Measurements from ENCODE around the gene PLEKHA5. TPM values are rescaled to one million over a fixed set of nuclear protein-coding genes. Genes with fewer than 3 reads are reported as not detected.

PLEKHA5 gene
- total RNA-seq, 1 experiment from 2014 or later, result 14.0 TPM

DNA sequence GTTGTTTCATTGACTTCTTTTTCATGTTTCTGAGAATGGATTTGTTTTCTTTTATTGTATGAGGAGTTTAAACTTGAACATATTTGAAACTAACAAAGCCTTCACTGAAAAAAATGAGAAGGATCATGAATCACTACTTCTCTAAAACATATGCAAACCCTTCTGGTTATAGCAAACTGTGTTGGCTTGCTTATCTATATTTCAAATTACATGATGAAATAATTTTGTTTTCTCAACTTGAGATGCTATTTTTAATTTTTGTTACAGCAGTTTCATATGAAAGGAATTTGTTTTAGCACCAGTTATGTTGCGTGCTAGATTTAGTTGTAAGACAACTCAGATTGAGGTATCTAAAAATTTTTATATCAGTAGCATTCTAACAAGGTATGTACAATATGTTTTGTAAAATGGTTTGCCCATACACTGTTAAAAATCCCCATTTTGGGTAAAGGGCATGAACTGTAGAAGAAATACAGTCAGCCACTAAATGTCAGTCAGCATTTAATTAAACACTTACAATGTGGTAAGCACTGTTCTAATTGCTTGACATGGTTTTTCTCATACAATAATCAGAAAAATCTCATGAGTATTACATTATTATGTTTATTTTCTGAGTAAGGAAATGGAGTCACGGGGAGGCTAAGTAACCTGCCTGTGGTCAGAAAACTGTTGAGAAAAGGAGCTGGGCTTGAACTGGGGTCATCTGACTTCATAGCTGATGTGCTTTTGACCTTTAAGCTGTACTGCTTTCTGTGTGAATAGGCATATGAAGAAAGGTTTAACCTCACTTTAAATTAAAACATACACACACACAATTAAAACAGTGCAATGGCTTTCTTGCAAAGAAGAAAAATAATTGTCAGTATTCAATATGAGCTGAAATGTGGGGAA, 105.7 kb downstream of the PLEKHA5 start:
- Histone ChIP-seq H3K27me3 (replicated peaks; ENCODE audit: insufficient read depth, low read depth, low read length, poor library complexity) (no peaks in the 10 kb centered on the region), H3K9me3 (ENCODE audit: low read depth, low read length, poor library complexity, severe bottlenecking) (no peaks in the 10 kb centered on the region), H3K4me1 (ENCODE audit: insufficient read depth, low read length, poor library complexity, severe bottlenecking) (peaks cover 31% of the 10 kb centered on the region), H3K4me3 (ENCODE audit: low read depth, low read length, poor library complexity, severe bottlenecking) (no peak overlapping the region), H3K27ac (ENCODE audit: low read depth, low read length, poor library complexity, severe bottlenecking) (no peak overlapping the region), H3K36me3 (ENCODE audit: insufficient read depth, low read length, poor library complexity, severe bottlenecking) (no peaks in the 10 kb centered on the region)
- ChIA-PET POLR2A (ENCODE audit: low non-redundant PET) (no interaction called here), CTCF (no interaction called here)
- no peak for DNase-seq (ENCODE audit: low spot score)
- no TSS peak for BruUV-seq (replicated peaks)
- intact Hi-C loops (cut with micrococcal nuclease; ENCODE audit: unreplicated experiment), result no loop called here
- TF ChIP-seq, protein P1, sequence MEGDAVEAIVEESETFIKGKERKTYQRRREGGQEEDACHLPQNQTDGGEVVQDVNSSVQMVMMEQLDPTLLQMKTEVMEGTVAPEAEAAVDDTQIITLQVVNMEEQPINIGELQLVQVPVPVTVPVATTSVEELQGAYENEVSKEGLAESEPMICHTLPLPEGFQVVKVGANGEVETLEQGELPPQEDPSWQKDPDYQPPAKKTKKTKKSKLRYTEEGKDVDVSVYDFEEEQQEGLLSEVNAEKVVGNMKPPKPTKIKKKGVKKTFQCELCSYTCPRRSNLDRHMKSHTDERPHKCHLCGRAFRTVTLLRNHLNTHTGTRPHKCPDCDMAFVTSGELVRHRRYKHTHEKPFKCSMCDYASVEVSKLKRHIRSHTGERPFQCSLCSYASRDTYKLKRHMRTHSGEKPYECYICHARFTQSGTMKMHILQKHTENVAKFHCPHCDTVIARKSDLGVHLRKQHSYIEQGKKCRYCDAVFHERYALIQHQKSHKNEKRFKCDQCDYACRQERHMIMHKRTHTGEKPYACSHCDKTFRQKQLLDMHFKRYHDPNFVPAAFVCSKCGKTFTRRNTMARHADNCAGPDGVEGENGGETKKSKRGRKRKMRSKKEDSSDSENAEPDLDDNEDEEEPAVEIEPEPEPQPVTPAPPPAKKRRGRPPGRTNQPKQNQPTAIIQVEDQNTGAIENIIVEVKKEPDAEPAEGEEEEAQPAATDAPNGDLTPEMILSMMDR (conservative IDR thresholded peaks at IDR 0.05; ENCODE audit: low read depth, low read length), result no peak
- no peak for TF ChIP-seq EZH2 (IDR thresholded peaks at IDR 0.05; ENCODE audit: borderline replicate concordance, low read depth, low read length, poor library complexity, severe bottlenecking)

DNA sequence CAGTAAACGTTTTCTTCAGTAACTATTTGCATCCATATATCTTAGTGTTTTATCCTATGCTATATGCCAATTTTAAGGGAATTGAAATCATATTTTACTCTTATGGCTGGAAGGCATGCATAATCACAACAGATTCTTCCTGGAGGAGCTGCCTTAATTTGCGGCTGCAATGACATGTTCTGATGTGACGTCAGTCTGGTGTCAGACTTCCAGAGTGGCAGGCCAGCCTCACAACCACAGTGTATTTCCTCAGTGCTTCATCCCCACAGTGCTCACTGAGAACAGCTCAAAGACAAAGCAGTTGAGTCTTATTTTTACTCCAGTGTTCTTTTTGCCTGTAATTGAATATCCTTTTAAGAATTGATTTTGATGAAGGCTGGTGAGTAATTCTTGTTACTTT, 107.1 kb downstream of the PLEKHA5 start:
- Histone ChIP-seq H3K27ac (ENCODE audit: low read depth, low read length, poor library complexity, severe bottlenecking) (no peak overlapping the region), H3K4me3 (ENCODE audit: low read depth, low read length, poor library complexity, severe bottlenecking) (no peak overlapping the region), H3K27me3 (replicated peaks; ENCODE audit: insufficient read depth, low read depth, low read length, poor library complexity) (no peaks in the 10 kb centered on the region), H3K36me3 (ENCODE audit: insufficient read depth, low read length, poor library complexity, severe bottlenecking) (no peaks in the 10 kb centered on the region), H3K9me3 (ENCODE audit: low read depth, low read length, poor library complexity, severe bottlenecking) (no peaks in the 10 kb centered on the region), H3K4me1 (ENCODE audit: insufficient read depth, low read length, poor library complexity, severe bottlenecking) (peaks cover 34% of the 10 kb centered on the region)
- peak; percentile 52 for DNase-seq (ENCODE audit: low spot score)
- intact Hi-C loops (cut with micrococcal nuclease; ENCODE audit: unreplicated experiment), result no loop called here
- POLR2A ChIA-PET (ENCODE audit: low non-redundant PET), result no interaction called here
- CTCF ChIA-PET, result no interaction called here
- no TSS peak for BruUV-seq (replicated peaks)
- no peak for TF ChIP-seq EZH2 (IDR thresholded peaks at IDR 0.05; ENCODE audit: borderline replicate concordance, low read depth, low read length, poor library complexity, severe bottlenecking)
- TF ChIP-seq, protein P1 (conservative IDR thresholded peaks at IDR 0.05; ENCODE audit: low read depth, low read length), result no peak

DNA sequence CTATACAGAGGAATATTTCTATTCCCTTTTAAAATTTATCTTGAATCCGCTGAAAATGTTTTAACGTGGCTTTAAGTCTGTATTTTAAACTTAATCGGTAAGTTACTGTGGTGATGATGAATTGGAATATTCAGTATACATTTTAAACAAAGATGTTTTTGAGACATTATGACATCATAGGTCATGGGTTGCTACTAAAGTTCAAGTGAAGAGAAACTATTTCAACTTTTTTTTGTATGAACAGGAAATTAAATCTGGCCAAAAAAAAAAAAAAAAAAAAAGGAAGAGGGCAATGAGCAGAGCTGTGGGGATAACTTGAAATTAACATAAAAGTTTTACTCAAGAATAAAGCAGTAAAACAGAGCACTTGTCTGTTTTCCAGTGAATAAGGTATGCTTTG, 109.0 kb downstream of the PLEKHA5 start:
- no peak overlapping the region for H3K27ac ChIP-seq (ENCODE audit: low read depth, low read length, poor library complexity, severe bottlenecking)
- H3K4me3 ChIP-seq (ENCODE audit: low read depth, low read length, poor library complexity, severe bottlenecking), result no peak overlapping the region
- no TSS peak for BruUV-seq (replicated peaks)
- ChIA-PET CTCF (no interaction called here), POLR2A (ENCODE audit: low non-redundant PET) (no interaction called here)
- TF ChIP-seq EZH2 (IDR thresholded peaks at IDR 0.05; ENCODE audit: borderline replicate concordance, low read depth, low read length, poor library complexity, severe bottlenecking), result no peak
- TF ChIP-seq, protein P1 (conservative IDR thresholded peaks at IDR 0.05; ENCODE audit: low read depth, low read length), result no peak
- intact Hi-C loops (cut with micrococcal nuclease; ENCODE audit: unreplicated experiment), result no loop called here
- H3K27me3 ChIP-seq (replicated peaks; ENCODE audit: insufficient read depth, low read depth, low read length, poor library complexity), result no peaks in the 10 kb centered on the region
- no peaks in the 10 kb centered on the region for H3K36me3 ChIP-seq (ENCODE audit: insufficient read depth, low read length, poor library complexity, severe bottlenecking)
- H3K9me3 ChIP-seq (ENCODE audit: low read depth, low read length, poor library complexity, severe bottlenecking), result no peaks in the 10 kb centered on the region
- H3K4me1 ChIP-seq (ENCODE audit: insufficient read depth, low read length, poor library complexity, severe bottlenecking), result peaks cover 34% of the 10 kb centered on the region
- no peak for DNase-seq (ENCODE audit: low spot score)

All from A673 (cell line).